Measurements from ENCODE around the gene SCN10A.

Gene SCN10A

DNA sequence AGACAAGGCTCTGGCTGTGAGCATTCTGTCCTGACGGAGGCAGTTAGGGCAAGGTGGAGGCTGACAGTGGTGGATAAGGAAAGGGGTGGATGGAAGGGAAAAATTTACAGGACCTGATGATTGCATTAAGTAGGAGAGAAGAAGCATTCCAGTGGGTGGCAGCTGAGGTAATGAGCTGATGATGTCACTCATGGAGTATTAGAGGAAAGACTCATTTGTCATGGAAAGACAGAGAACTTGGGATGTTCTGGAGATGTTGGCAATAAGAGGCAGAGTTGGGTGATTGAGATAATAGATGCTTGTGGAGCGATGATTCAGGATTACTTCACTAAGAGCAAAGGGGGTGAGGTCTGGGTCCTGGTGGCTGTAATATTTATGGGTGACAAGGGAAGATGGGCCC lies 102.9 kb downstream of the SCN10A start:
- TF ChIP-seq ZFX (IDR thresholded peaks at IDR 0.05): no peak
- TF ChIP-seq, protein P1, sequence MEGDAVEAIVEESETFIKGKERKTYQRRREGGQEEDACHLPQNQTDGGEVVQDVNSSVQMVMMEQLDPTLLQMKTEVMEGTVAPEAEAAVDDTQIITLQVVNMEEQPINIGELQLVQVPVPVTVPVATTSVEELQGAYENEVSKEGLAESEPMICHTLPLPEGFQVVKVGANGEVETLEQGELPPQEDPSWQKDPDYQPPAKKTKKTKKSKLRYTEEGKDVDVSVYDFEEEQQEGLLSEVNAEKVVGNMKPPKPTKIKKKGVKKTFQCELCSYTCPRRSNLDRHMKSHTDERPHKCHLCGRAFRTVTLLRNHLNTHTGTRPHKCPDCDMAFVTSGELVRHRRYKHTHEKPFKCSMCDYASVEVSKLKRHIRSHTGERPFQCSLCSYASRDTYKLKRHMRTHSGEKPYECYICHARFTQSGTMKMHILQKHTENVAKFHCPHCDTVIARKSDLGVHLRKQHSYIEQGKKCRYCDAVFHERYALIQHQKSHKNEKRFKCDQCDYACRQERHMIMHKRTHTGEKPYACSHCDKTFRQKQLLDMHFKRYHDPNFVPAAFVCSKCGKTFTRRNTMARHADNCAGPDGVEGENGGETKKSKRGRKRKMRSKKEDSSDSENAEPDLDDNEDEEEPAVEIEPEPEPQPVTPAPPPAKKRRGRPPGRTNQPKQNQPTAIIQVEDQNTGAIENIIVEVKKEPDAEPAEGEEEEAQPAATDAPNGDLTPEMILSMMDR (conservative IDR thresholded peaks at IDR 0.05): no peak
- no peak overlapping the region for H3K27ac ChIP-seq

DNA sequence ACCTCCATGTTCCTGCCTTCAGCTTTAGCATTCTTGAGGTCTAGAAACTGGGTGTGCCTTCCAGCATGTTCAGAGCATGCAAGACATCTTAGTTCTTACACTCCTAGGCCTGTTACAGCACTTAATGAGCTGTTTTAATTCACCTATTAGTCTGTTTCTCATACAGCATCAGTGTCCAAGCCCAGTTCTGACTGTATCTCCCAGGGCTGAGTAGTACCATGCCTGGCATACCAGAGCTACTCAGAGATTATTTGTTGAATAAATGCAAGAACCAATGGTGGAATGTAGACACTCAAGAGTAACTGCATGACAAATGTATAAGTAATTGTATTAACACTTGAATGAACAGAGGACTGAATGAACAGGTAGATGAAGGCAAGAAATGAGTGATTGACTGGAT lies 104.7 kb downstream of the SCN10A start:
- no peak for TF ChIP-seq ZFX (IDR thresholded peaks at IDR 0.05)
- TF ChIP-seq, protein P1 (conservative IDR thresholded peaks at IDR 0.05): no peak
- no peak overlapping the region for H3K27ac ChIP-seq

DNA sequence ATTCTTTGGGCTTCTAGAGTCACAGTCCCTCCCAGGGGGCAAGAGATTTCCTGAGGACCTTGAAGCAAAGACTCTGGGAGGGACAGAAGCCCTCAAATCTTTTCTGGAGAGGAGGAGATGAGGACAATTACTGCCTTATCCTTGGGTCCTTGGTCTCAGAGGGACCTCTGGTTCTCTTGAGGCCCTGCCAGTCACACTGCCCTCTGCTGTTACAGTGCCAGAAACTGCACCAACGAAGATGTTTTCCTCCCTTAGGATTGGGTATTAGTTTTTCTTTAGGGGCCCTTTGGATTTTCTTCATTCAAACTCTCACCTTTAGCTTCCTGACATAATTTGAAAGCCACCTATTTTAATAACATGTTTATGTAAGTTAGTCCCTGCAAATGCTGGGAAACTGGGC lies 108.3 kb downstream of the SCN10A start:
- H3K27ac ChIP-seq: no peak overlapping the region
- TF ChIP-seq, protein P1 (conservative IDR thresholded peaks at IDR 0.05): peak; percentile 52
- no peak for TF ChIP-seq ZFX (IDR thresholded peaks at IDR 0.05)

DNA sequence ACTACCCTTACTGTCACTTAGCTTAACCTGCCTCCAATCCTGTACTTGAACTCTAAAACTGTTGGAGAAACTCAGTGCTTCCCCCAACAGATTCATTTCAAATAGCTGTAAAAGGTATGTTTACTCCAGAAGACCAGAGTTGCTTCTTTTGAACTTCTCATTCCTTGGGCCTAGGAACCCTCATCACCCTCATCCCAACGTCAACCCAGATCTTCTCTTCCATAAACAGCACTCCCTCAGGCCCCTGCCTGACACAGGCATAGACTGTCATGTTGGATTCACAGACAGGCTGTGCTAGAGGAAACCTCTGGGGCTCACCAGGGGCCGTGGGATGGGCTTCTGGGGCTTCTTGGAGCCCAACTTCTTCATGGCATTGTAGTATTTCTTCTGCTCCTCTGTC lies 109.1 kb downstream of the SCN10A start:
- H3K27ac ChIP-seq: no peak overlapping the region
- TF ChIP-seq, protein P1 (conservative IDR thresholded peaks at IDR 0.05): no peak
- no peak for TF ChIP-seq ZFX (IDR thresholded peaks at IDR 0.05)

DNA sequence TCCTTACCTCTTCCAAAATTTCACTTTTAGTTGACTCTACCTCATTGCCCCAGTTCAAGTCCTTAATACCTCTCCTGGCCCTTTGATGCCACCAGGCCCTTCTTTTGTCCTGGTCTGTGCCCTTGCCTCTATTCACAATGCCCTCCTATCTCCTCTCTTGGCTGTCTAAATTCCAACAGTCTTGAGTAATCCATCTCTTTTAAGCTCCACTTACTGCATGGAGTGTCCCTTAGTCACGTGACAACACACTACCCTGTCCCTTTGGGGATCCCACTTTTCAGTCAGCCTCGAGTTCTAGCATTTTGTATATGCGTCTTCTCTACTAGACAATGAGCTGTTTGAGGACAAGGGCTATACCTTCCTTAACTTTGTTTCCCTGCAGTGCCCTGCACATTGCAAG lies 113.8 kb downstream of the SCN10A start:
- TF ChIP-seq ZFX (IDR thresholded peaks at IDR 0.05): no peak
- TF ChIP-seq, protein P1 (conservative IDR thresholded peaks at IDR 0.05): no peak
- H3K27ac ChIP-seq: no peak overlapping the region

- TF ChIP-seq, protein P1 (conservative IDR thresholded peaks at IDR 0.05): no peak
- TF ChIP-seq ZFX (IDR thresholded peaks at IDR 0.05): no peak
- H3K27ac ChIP-seq: no peak overlapping the region
Observed at GRCh38 chr3:38698760-38699159, 117.3 kb downstream of the SCN10A start.

DNA sequence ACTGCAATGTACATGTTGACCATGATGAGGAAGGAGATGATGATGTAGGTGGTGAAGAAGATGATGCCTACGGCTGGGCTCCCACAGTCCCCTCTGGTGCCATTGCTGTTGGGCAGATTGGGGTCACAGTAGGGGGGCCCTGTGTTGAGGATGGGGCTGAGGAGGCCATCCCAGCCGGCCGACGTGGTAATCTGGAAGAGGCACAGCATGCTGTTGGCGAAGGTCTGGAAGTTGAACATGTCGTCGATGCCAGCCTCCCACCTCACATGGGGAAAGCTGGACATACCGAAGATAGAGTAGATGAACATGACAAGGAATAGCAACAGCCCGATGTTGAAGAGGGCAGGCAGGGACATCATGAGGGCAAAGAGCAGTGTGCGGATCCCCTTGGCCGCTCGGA lies 118.0 kb downstream of the SCN10A start:
- TF ChIP-seq ZFX (IDR thresholded peaks at IDR 0.05): no peak
- TF ChIP-seq, protein P1 (conservative IDR thresholded peaks at IDR 0.05): no peak
- no peak overlapping the region for H3K27ac ChIP-seq

Data from C4-2B (cell line).